H7 (cell line): ENCODE results near the gene TMEM132D. TPM values are rescaled to one million over a fixed set of nuclear protein-coding genes. Genes with fewer than 3 reads are reported as not detected.

ENCODE experiments used
- DNase-seq: peaks from one replicate; pipeline ENCODE4 v3.0.0; 2012
- H3K27me3 ChIP-seq: 2 replicates; pipeline ENCODE4 v1.6.0; 2011; ENCODE audit warnings: mild to moderate bottlenecking, low read length; ENCODE audit not compliant: control insufficient read depth, insufficient read depth
- H3K36me3 ChIP-seq: replicated peaks from 2 replicates; pipeline ENCODE4 v1.5.1; 2011; ENCODE audit warnings: low read length; ENCODE audit not compliant: control insufficient read depth, insufficient read depth
- H3K4me3 ChIP-seq: 2 replicates; pipeline ENCODE4 v1.5.1; 2011; ENCODE audit warnings: low read depth, mild to moderate bottlenecking, control low read depth, low read length, moderate library complexity; ENCODE audit not compliant: insufficient read depth
- total RNA-seq: library from RNA; depleted of rRNA; stranded (reverse); fragments of >200 nt; shearing (Covaris generic); gene quantifications from 2 replicates; pipeline ENCODE4 v1.2.3, GENCODE V29; 2014

TMEM132D gene
- total RNA-seq, 1 experiment from 2014 or later = 13.0 TPM

GRCh38 chr12:129861951-129862350 is 41.9 kb downstream of the TMEM132D start:
- no peaks in the 10 kb centered on the region for H3K36me3 ChIP-seq
- DNase-seq = no peak
- no peaks in the 10 kb centered on the region for H3K27me3 ChIP-seq
- no peak overlapping the region for H3K4me3 ChIP-seq

DNA sequence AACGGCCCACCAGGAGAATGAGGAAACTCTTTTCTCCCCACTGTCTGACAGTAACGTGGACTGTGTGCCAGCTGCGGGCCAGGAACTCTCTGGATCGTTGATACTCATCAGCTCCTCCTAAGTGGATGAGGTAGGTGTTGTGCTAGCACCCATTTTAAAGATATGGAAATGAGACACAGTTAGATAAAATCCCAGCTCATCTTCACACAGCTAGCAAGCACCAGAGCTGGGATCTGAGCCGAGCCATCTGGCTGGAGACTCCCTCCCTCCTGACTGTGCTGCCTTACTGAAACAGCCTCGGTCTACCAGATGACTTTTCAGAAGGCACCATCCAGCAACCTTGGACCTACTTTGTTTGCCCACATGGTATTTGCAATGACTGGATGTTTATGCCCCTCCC is 49.2 kb downstream of the TMEM132D start:
- H3K27me3 ChIP-seq = no peaks in the 10 kb centered on the region
- no peak for DNase-seq
- no peak overlapping the region for H3K4me3 ChIP-seq
- no peaks in the 10 kb centered on the region; the same call in 1 of the 2 replicates for H3K36me3 ChIP-seq

- DNase-seq = no peak
- H3K27me3 ChIP-seq = no peaks in the 10 kb centered on the region
These were observed 52.5 kb downstream of the TMEM132D start for GRCh38 chr12:129851296-129851695.

DNA sequence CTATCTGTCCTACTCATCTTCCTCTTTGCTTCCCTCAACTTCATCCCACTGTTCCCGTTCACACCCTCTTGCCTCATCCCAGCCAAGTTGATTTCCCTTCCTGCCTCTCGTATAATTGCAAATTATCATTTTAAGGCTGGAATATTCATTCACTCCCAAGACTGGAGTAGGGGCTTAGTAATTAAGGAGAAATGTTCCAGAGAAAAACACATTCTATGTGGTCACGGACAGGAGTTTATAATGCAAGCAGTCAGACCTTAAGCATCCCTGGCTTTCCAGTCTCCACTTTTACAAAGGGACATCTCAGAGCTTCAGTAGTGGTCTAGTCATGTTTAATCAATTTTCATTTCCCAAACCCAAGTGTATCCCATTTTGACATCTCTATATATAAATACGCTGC is 54.9 kb downstream of the TMEM132D start:
- Histone ChIP-seq H3K36me3 (no peaks in the 10 kb centered on the region; the same call in 1 of the 2 replicates), H3K4me3 (no peak overlapping the region), H3K27me3 (no peaks in the 10 kb centered on the region)
- no peak for DNase-seq

More at GRCh38 chr12:129851296-129851695, 52.5 kb downstream of the TMEM132D start:
- Histone ChIP-seq H3K4me3 (no peak overlapping the region), H3K36me3 (no peaks in the 10 kb centered on the region; the same call in 1 of the 2 replicates)

DNA sequence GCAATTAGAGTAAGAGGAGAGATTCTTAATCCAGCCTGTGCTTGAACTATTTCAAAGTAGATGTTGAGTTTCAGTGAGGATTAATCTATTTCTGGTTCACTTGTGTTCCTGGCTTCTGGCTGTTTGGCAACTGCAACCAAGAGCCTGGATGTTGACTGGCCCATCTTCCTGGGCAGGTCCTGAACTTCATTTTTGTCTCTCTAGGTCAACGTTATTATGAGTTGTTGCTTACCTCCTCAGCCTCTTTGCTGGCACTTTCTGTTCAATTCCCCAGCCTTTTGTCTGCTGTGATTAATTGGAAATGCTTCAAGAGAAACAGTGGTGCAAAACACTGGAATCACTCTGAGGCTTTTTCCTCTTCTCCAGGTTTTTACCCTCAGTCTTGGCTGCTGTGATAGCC is 56.8 kb downstream of the TMEM132D start:
- no peaks in the 10 kb centered on the region for H3K27me3 ChIP-seq
- DNase-seq = no peak
- no peaks in the 10 kb centered on the region for H3K36me3 ChIP-seq
- no peak overlapping the region for H3K4me3 ChIP-seq

DNA sequence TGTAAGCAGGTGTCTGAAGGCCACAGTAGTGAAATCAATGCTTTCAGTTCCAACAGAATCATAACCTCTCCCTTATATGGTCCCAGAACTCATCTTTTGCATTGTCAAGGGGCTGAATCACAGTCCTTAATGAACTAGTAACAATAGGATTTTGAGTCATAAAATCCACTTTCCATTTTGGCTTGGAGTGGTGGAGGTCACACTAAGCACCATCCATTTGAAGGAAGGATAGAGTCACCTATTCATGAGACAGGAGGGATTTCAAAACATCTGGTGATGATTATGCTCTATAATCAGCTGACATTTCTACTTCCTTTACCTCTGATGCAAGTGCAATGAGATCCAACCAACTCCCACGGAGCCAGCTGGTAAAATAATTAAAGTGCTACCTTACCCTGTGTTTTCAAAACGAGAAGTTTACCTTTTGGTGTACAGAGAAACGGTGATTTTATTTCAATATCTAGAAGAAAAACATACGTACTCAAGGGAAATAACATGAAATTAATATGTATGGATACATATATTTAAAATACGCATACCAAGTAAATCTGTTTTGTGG is 59.1 kb downstream of the TMEM132D start:
- no peak overlapping the region for H3K4me3 ChIP-seq
- H3K36me3 ChIP-seq = no peaks in the 10 kb centered on the region
- H3K27me3 ChIP-seq = no peaks in the 10 kb centered on the region
- DNase-seq = no peak

DNA sequence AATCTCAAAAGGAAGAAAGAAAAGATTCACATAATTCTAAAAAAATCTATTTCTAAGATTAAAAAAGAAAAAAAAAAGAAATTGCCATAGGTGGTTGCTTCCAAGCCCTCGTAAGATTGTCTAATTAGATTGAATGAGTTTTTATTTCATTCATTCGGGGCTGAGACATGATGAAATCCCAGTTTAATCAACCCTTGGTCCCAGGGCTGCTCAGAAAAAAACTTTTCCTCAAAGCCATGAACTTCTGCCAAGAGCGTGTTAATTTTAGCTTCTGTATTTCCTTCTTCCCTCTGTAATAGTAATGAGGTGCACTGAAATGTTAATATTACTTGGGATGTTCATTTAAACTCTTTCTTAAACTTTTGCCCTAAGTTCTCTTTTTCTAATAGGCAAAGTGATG is 62.6 kb downstream of the TMEM132D start:
- Histone ChIP-seq H3K27me3 (no peaks in the 10 kb centered on the region), H3K36me3 (no peaks in the 10 kb centered on the region), H3K4me3 (no peak overlapping the region)
- DNase-seq = no peak

- Histone ChIP-seq H3K27me3 (no peaks in the 10 kb centered on the region), H3K4me3 (no peak overlapping the region), H3K36me3 (no peaks in the 10 kb centered on the region)
- DNase-seq = no peak
These were observed 63.5 kb downstream of the TMEM132D start for GRCh38 chr12:129840145-129840884.

DNA sequence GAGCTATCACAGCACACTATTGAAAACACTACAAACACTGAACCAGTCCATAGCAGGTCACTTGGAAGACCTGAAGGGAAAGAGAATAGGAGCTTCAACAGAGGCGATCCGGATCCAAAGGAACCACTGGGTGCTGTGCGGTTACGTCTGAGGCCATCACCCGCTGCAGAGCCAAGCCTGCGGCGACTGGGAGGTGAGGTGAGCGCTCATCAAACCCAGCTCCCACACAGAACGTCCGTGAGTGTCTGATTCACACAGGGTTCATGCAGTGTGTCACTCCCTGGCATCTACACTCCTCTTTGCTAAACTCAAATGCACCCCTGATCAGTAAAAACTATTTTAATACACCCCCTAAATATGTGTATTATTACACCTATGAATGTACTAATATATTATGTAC is 64.1 kb downstream of the TMEM132D start:
- no peak for DNase-seq
- H3K36me3 ChIP-seq = no peaks in the 10 kb centered on the region
- no peak overlapping the region for H3K4me3 ChIP-seq
- no peaks in the 10 kb centered on the region for H3K27me3 ChIP-seq

DNA sequence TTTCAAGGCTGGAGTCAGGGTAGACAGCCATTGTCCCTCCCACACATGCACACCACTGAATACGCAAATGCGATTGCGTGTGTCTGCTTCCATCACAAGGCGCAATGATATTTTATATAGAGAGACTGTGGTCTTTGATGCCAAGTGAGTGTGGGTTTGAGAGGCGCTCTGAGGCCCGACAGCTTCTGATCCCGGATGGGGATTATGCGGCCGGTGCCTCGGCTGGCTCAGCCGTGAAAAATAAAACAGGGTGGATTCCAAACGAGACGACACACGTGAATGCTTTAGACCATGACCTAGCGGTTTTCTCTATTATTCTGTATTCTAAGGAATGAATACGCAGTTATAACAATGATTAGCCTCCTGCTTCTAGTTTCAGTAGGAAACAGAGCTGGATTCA is 72.5 kb downstream of the TMEM132D start:
- DNase-seq = no peak
- Histone ChIP-seq H3K36me3 (no peaks in the 10 kb centered on the region), H3K27me3 (no peaks in the 10 kb centered on the region), H3K4me3 (no peak overlapping the region)

GRCh38 chr12:129830796-129831195 is 73.0 kb downstream of the TMEM132D start:
- Histone ChIP-seq H3K4me3 (no peak overlapping the region), H3K36me3 (no peaks in the 10 kb centered on the region), H3K27me3 (no peaks in the 10 kb centered on the region)
- peak; percentile 77 for DNase-seq

DNA sequence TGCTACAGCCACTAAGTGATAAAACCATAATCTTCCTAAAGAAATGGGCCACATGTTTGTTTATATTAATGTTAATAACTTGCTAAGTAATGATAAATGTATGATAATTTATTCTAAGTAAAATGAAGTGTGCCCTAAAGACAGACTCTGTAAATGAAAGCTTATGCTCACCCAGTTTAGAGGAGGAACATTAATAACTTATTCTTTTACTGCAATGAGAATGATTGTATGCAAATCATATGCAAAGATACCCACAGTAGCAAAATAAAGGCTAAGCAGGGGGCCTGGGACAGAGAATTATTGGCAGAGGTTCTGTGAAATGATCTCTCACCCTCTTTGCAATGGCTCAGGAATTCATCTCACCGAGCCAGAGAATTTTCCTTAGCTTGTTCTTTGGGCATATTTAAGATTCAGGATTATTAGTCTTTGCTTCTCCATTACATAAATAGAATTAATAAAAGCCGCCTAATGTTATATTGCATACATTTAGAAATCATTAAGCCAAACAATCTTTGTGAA is 75.9 kb downstream of the TMEM132D start:
- DNase-seq = peak; percentile 54
- H3K27me3 ChIP-seq = no peaks in the 10 kb centered on the region
- no peak overlapping the region for H3K4me3 ChIP-seq
- no peaks in the 10 kb centered on the region; the same call in 1 of the 2 replicates for H3K36me3 ChIP-seq

- DNase-seq = no peak
- Histone ChIP-seq H3K36me3 (no peaks in the 10 kb centered on the region; the same call in 1 of the 2 replicates), H3K4me3 (no peak overlapping the region), H3K27me3 (no peaks in the 10 kb centered on the region)
These were observed 76.5 kb downstream of the TMEM132D start for GRCh38 chr12:129827102-129827865.

GRCh38 chr12:129826273-129826672 is 77.6 kb downstream of the TMEM132D start:
- Histone ChIP-seq H3K36me3 (no peaks in the 10 kb centered on the region; the same call in 1 of the 2 replicates), H3K27me3 (no peaks in the 10 kb centered on the region), H3K4me3 (no peak overlapping the region)
- no peak for DNase-seq

DNA sequence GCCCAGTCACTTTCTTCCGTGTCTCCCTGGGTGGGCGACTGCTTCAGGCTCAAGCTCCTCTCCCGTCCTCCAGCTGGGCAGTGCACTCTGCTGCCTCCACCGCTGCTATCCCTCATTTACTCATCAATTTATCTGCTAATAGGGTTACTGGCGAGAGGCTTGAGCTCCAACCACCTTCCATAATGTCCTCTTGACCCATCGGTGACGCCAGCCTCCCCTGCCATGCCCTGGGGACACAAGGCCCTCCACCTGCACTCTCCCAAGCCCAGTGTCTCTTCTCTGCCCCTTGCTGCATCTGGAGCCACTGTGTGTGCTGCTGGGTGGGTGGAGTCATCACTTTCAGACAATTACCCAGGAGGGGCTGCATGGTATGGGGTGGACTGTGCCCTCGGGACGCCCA is 78.5 kb downstream of the TMEM132D start:
- no peak overlapping the region for H3K4me3 ChIP-seq
- H3K36me3 ChIP-seq = no peaks in the 10 kb centered on the region; the same call in 1 of the 2 replicates
- DNase-seq = no peak
- H3K27me3 ChIP-seq = no peaks in the 10 kb centered on the region
